ENCODE measurements around the gene SMG1. TPM values are rescaled to one million over a fixed set of nuclear protein-coding genes. Genes with fewer than 3 reads are reported as not detected.
A peak's percentile ranks its signal among the peaks of the same experiment; 100 is the strongest.
"Not testable (repeated sequence)": the region's sequence is repeated elsewhere in the genome, so short reads cannot be mapped to it uniquely, and the experiment has no call there.

SMG1 gene
- total and polyA plus RNA-seq, 2 of the 13 experiments (the other 11 are each of a cell fraction or from before 2014, with no cell fraction given), result 48.7 to 53.7 TPM

DNA sequence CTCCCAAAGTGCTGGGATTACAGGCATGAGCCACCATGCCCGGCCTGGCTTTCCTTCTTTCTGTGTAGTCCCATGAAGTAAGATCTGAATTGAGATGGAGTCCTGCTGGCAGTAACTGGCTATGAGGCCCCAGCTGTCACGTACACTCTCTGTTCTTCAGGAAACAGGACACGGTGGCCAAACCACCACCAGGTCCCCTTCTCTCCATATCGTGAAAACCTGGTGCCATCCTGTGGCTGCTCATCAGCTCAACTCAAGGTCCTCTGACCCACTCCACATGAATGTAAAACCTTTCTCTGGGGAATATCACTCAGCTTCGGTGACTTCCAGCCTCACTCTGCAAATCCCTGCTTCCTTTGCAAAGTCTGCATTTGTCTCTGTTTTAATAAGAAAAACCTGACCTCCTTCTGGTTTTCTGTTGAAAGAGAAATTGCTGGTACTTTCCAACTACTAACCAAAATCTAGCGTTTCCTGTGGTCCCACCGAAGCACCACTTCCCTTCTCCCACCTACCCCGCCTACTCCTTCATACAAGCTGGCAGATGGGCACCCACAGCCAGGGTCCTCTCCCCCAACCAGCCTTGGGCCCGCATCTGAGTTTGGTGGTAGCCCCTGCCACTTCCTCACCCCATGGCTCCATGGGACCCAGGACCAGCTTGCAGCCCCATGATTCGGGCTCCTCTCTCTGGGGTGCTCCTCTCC, 168.1 kb downstream of the SMG1 start:
- CTCF ChIA-PET (ENCODE audit: low intra/inter-chr PET ratio, low total read pairs); H4K20me1 ChIP-seq (ENCODE audit: insufficient read depth, low read length); H3K36me3 ChIP-seq (replicated peaks in 1 of 2; ENCODE audit: control insufficient read depth in 1 of 2, insufficient read depth in 2 of 2, low read length in 2 of 2); H2AFZ ChIP-seq (ENCODE audit: low read length); BruUV-seq (replicated peaks); intact Hi-C loops (cut with micrococcal nuclease; ENCODE audit: unreplicated experiment); H3K4me3 ChIP-seq (replicated peaks in 1 of 3; ENCODE audit: insufficient read depth in 1 of 3, low read depth in 2 of 3, low read length in 3 of 3); POLR2A ChIA-PET; H3K9ac ChIP-seq (ENCODE audit: insufficient read depth, low read depth, low read length); H3K79me2 ChIP-seq (ENCODE audit: insufficient read depth, low read length); H3K4me2 ChIP-seq (ENCODE audit: low read depth, low read length); in situ Hi-C loops (cut with HindIII; ENCODE audit: extremely low pct_ligation_motif_present, low pct_unique_long_range_greater_than_20kb); H3K9me3 ChIP-seq (ENCODE audit: low read length); H3K27ac ChIP-seq (ENCODE audit: extremely low read length, insufficient read depth, low read length); H3K27me3 ChIP-seq (ENCODE audit: control insufficient read depth in 1 of 2, insufficient read depth in 2 of 2, low read length in 2 of 2); DNase-seq (ENCODE audit: low spot score): not testable (repeated sequence)
- TF ChIP-seq, protein P1, sequence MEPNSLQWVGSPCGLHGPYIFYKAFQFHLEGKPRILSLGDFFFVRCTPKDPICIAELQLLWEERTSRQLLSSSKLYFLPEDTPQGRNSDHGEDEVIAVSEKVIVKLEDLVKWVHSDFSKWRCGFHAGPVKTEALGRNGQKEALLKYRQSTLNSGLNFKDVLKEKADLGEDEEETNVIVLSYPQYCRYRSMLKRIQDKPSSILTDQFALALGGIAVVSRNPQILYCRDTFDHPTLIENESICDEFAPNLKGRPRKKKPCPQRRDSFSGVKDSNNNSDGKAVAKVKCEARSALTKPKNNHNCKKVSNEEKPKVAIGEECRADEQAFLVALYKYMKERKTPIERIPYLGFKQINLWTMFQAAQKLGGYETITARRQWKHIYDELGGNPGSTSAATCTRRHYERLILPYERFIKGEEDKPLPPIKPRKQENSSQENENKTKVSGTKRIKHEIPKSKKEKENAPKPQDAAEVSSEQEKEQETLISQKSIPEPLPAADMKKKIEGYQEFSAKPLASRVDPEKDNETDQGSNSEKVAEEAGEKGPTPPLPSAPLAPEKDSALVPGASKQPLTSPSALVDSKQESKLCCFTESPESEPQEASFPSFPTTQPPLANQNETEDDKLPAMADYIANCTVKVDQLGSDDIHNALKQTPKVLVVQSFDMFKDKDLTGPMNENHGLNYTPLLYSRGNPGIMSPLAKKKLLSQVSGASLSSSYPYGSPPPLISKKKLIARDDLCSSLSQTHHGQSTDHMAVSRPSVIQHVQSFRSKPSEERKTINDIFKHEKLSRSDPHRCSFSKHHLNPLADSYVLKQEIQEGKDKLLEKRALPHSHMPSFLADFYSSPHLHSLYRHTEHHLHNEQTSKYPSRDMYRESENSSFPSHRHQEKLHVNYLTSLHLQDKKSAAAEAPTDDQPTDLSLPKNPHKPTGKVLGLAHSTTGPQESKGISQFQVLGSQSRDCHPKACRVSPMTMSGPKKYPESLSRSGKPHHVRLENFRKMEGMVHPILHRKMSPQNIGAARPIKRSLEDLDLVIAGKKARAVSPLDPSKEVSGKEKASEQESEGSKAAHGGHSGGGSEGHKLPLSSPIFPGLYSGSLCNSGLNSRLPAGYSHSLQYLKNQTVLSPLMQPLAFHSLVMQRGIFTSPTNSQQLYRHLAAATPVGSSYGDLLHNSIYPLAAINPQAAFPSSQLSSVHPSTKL (CRISPR knock-in tag; IDR thresholded peaks at IDR 0.05), result 0 out of 2 replicates have a peak, but pooled peaks have one; percentile 12
- TF ChIP-seq SAP130 (CRISPR knock-in tag; IDR thresholded peaks at IDR 0.05; ENCODE audit: low read depth) (0 out of 2 replicates have a peak, but pooled peaks have one; percentile 29), STAG1 (CRISPR knock-in tag; IDR thresholded peaks at IDR 0.05) (peak; percentile 68)
- peak; percentile 88 for FAIRE-seq
- H3K4me1 ChIP-seq (ENCODE audit: insufficient read depth, low read length), result peaks cover 18% of the 10 kb centered on the region
- 20% methylated on average over 4 of the region's 10 CpGs for WGBS (ENCODE audit: low lambda C conversion rate)
- peak; percentile 88 for ATAC-seq

DNA sequence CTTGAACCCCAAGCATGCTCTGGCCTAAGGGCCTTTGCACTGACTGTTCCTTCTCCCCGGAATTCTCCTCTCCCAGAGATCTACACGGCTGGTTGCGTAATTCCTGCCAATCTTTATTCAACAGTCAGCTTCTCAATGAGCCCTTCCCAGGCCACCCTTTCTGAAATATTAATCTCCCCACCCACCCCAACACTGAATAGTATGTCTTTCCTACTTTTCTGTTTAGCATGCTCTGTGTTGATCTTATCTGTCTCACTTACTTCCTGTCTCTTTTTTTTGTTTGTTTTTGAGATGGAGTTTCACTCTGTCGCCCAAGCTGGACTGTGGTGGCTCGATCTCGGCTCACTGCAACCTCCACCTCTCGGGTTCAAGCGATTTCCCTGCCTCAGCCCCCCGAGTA, 169.6 kb downstream of the SMG1 start:
- BruUV-seq (replicated peaks); POLR2A ChIA-PET; H3K27me3 ChIP-seq (ENCODE audit: control insufficient read depth in 1 of 2, insufficient read depth in 2 of 2, low read length in 2 of 2); H2AFZ ChIP-seq (ENCODE audit: low read length); intact Hi-C loops (cut with micrococcal nuclease; ENCODE audit: unreplicated experiment); CTCF ChIA-PET (ENCODE audit: low intra/inter-chr PET ratio, low total read pairs); H3K9ac ChIP-seq (ENCODE audit: insufficient read depth, low read depth, low read length); H3K36me3 ChIP-seq (replicated peaks in 1 of 2; ENCODE audit: control insufficient read depth in 1 of 2, insufficient read depth in 2 of 2, low read length in 2 of 2); in situ Hi-C loops (cut with HindIII; ENCODE audit: extremely low pct_ligation_motif_present, low pct_unique_long_range_greater_than_20kb); H4K20me1 ChIP-seq (ENCODE audit: insufficient read depth, low read length); H3K79me2 ChIP-seq (ENCODE audit: insufficient read depth, low read length); H3K4me3 ChIP-seq (replicated peaks in 1 of 3; ENCODE audit: insufficient read depth in 1 of 3, low read depth in 2 of 3, low read length in 3 of 3); H3K9me3 ChIP-seq (ENCODE audit: low read length); H3K27ac ChIP-seq (ENCODE audit: extremely low read length, insufficient read depth, low read length): not testable (repeated sequence)
- FAIRE-seq, result peak; percentile 15
- 9% methylated on average over 9 of the region's 9 CpGs for WGBS (ENCODE audit: low lambda C conversion rate)
- Histone ChIP-seq H3K4me2 (ENCODE audit: low read depth, low read length) (peak overlapping the region; percentile 53), H3K4me1 (ENCODE audit: insufficient read depth, low read length) (peaks cover 18% of the 10 kb centered on the region)
- peak; percentile 10; the same call in 2 of the 3 replicates for ATAC-seq
- peak; percentile 34 for DNase-seq (ENCODE audit: low spot score)
- TF ChIP-seq SKI (IDR thresholded peaks at IDR 0.05; ENCODE audit: partially characterized antibody) (peak; percentile 47), ZNF687 (CRISPR knock-in tag; IDR thresholded peaks at IDR 0.05) (peak; percentile 27; the same call in 1 of the 2 replicates), SALL1 (CRISPR knock-in tag; IDR thresholded peaks at IDR 0.05) (peak; percentile 34; the same call in 1 of the 2 replicates), ZNF441 (CRISPR knock-in tag; IDR thresholded peaks at IDR 0.05; ENCODE audit: borderline replicate concordance) (peak; percentile 99)
